Measurements from ENCODE around the gene TTC28. TPM values are rescaled to one million over a fixed set of nuclear protein-coding genes. Genes with fewer than 3 reads are reported as not detected.

The TTC28 gene
- total and polyA plus RNA-seq, 2 donors (not counting 1 experiment from before 2014, with no cell fraction given): 8.2 to 31.4 TPM

DNA sequence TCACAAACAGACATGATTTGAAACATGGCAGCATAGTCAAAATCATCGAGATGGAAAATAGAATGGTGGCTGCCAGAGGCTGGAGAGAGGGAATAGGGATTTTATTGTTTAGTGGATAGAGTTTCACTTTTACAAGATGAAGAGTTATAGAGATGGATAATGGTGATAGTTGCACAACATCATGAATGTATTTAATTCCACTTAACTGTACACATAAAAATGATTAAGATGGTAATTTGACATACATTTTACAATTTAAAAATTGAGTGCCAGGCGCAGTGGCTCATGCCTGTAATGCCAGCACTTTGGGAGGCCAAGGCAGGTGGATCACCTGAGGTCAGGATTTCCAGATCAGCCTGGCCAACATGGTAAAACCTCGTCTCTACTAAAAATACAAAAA, 21.2 kb downstream of the TTC28 start:
- Histone ChIP-seq H3K4me1 (ENCODE audit: control insufficient read depth, extremely low read depth, insufficient read depth, low read length) (no peaks in the 10 kb centered on the region), H3K4me3 (replicated peaks in 1 of 4; ENCODE audit: control extremely low read depth in 1 of 4, insufficient read depth in 1 of 4, low read depth in 3 of 4, low read length in 4 of 4) (no peak overlapping the region), H3K79me2 (ENCODE audit: control insufficient read depth, insufficient read depth, low read length) (no peaks in the 10 kb centered on the region), H3K27me3 (ENCODE audit: control insufficient read depth, insufficient read depth, low read length) (no peaks in the 10 kb centered on the region), H3K9me3 (ENCODE audit: control insufficient read depth, insufficient read depth, low read depth, low read length) (no peaks in the 10 kb centered on the region), H3K36me3 (ENCODE audit: control insufficient read depth, insufficient read depth, low read length) (no peaks in the 10 kb centered on the region), H2AFZ (ENCODE audit: low read length) (no peak overlapping the region), H3K9ac (ENCODE audit: insufficient read depth, low read length) (no peak overlapping the region), H3K4me2 (ENCODE audit: extremely low read depth, insufficient read depth, low read length) (no peak overlapping the region), H3K27ac (ENCODE audit: insufficient read depth, low read length) (no peak overlapping the region), H4K20me1 (ENCODE audit: control insufficient read depth, extremely low read depth, insufficient read depth, low read length) (no peaks in the 10 kb centered on the region)
- no peak for TF ChIP-seq EZH2 (IDR thresholded peaks at IDR 0.05; ENCODE audit: low read length, missing control alignments)
- TF ChIP-seq, protein P1, sequence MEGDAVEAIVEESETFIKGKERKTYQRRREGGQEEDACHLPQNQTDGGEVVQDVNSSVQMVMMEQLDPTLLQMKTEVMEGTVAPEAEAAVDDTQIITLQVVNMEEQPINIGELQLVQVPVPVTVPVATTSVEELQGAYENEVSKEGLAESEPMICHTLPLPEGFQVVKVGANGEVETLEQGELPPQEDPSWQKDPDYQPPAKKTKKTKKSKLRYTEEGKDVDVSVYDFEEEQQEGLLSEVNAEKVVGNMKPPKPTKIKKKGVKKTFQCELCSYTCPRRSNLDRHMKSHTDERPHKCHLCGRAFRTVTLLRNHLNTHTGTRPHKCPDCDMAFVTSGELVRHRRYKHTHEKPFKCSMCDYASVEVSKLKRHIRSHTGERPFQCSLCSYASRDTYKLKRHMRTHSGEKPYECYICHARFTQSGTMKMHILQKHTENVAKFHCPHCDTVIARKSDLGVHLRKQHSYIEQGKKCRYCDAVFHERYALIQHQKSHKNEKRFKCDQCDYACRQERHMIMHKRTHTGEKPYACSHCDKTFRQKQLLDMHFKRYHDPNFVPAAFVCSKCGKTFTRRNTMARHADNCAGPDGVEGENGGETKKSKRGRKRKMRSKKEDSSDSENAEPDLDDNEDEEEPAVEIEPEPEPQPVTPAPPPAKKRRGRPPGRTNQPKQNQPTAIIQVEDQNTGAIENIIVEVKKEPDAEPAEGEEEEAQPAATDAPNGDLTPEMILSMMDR (conservative IDR thresholded peaks at IDR 0.05 in 1 of 2, IDR thresholded peaks at IDR 0.05 in 1 of 2; ENCODE audit: low read depth in 1 of 2, low read length in 2 of 2): no peak
- DNase-seq (ENCODE audit: low read depth in 2 of 2): no peak

DNA sequence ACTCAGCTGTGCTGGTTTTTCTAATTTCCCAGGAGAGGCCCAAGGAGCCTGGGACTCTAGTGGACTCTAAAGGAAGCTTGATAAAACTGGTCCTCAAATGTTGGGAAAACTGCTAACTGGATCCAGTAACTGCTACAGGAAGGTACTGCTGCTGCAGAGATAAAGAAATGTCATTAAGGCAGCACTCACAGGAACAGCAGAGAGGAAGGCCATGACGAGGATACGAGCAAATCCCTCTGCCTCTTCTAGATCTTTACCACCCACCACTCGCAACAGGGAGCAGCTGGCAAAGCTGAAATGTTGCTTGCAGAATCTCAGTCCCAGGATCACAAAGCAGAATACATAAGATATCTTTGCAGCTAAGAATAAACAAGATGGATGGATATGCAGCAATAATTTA, 23.5 kb downstream of the TTC28 start:
- H4K20me1 ChIP-seq (ENCODE audit: control insufficient read depth, extremely low read depth, insufficient read depth, low read length): no peaks in the 10 kb centered on the region
- H3K4me3 ChIP-seq (replicated peaks in 1 of 4; ENCODE audit: control extremely low read depth in 1 of 4, insufficient read depth in 1 of 4, low read depth in 3 of 4, low read length in 4 of 4): no peak overlapping the region
- no peaks in the 10 kb centered on the region for H3K9me3 ChIP-seq (ENCODE audit: control insufficient read depth, insufficient read depth, low read depth, low read length)
- H2AFZ ChIP-seq (ENCODE audit: low read length): no peak overlapping the region
- no peak overlapping the region for H3K9ac ChIP-seq (ENCODE audit: insufficient read depth, low read length)
- H3K27me3 ChIP-seq (ENCODE audit: control insufficient read depth, insufficient read depth, low read length): no peaks in the 10 kb centered on the region
- TF ChIP-seq, protein P1 (conservative IDR thresholded peaks at IDR 0.05 in 1 of 2, IDR thresholded peaks at IDR 0.05 in 1 of 2; ENCODE audit: low read depth in 1 of 2, low read length in 2 of 2): no peak
- no peak for TF ChIP-seq EZH2 (IDR thresholded peaks at IDR 0.05; ENCODE audit: low read length, missing control alignments)
- H3K27ac ChIP-seq (ENCODE audit: insufficient read depth, low read length): no peak overlapping the region
- no peaks in the 10 kb centered on the region for H3K36me3 ChIP-seq (ENCODE audit: control insufficient read depth, insufficient read depth, low read length)
- DNase-seq (ENCODE audit: low read depth in 2 of 2): no peak
- no peak overlapping the region for H3K4me2 ChIP-seq (ENCODE audit: extremely low read depth, insufficient read depth, low read length)
- no peaks in the 10 kb centered on the region for H3K79me2 ChIP-seq (ENCODE audit: control insufficient read depth, insufficient read depth, low read length)
- H3K4me1 ChIP-seq (ENCODE audit: control insufficient read depth, extremely low read depth, insufficient read depth, low read length): no peaks in the 10 kb centered on the region

DNA sequence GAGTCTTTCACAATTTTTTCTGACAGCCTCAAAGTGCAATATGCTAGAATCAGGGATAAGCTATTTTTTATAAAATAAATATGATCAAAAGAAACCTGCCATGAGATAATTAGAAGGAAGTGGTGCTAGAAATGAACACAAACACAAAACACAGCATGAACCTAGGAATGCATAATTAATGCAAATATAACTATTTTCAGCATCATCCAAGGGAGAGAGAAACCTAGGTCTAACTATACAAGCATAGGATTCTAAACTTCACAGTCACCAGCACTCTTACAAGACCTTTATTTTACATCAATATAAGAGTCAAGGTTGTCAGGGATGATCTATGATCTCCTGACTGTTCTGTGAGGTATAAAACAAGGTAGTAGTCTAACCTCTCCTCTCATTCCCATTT, 29.2 kb downstream of the TTC28 start:
- no peak overlapping the region for H3K27ac ChIP-seq (ENCODE audit: insufficient read depth, low read length)
- no peaks in the 10 kb centered on the region for H3K9me3 ChIP-seq (ENCODE audit: control insufficient read depth, insufficient read depth, low read depth, low read length)
- no peaks in the 10 kb centered on the region for H3K27me3 ChIP-seq (ENCODE audit: control insufficient read depth, insufficient read depth, low read length)
- H3K36me3 ChIP-seq (ENCODE audit: control insufficient read depth, insufficient read depth, low read length): no peaks in the 10 kb centered on the region
- no peak for DNase-seq (ENCODE audit: low read depth in 2 of 2)
- TF ChIP-seq EZH2 (IDR thresholded peaks at IDR 0.05; ENCODE audit: low read length, missing control alignments): no peak
- TF ChIP-seq, protein P1 (conservative IDR thresholded peaks at IDR 0.05 in 1 of 2, IDR thresholded peaks at IDR 0.05 in 1 of 2; ENCODE audit: low read depth in 1 of 2, low read length in 2 of 2): no peak
- no peak overlapping the region for H2AFZ ChIP-seq (ENCODE audit: low read length)
- H3K9ac ChIP-seq (ENCODE audit: insufficient read depth, low read length): no peak overlapping the region
- no peaks in the 10 kb centered on the region for H3K79me2 ChIP-seq (ENCODE audit: control insufficient read depth, insufficient read depth, low read length)
- no peaks in the 10 kb centered on the region for H4K20me1 ChIP-seq (ENCODE audit: control insufficient read depth, extremely low read depth, insufficient read depth, low read length)
- H3K4me3 ChIP-seq (replicated peaks in 1 of 4; ENCODE audit: control extremely low read depth in 1 of 4, insufficient read depth in 1 of 4, low read depth in 3 of 4, low read length in 4 of 4): no peak overlapping the region
- no peaks in the 10 kb centered on the region for H3K4me1 ChIP-seq (ENCODE audit: control insufficient read depth, extremely low read depth, insufficient read depth, low read length)
- H3K4me2 ChIP-seq (ENCODE audit: extremely low read depth, insufficient read depth, low read length): no peak overlapping the region
